ENCODE data around the gene ALG3.

ALG3 gene

GRCh38 chr3:184236636-184237035 lies 12.1 kb downstream of the ALG3 start:
- Histone ChIP-seq H3K27me3 (peaks cover 0 to 50% of the 10 kb centered on the region in 2 donors), H3K4me1 (peaks cover 0 to 6% (median 3%) of the 10 kb centered on the region in 4 donors), H3K36me3 (peaks cover 0 to 3% (median 0%) of the 10 kb centered on the region in 3 donors), H3K27ac (no peak overlapping the region), H3K4me3 (no peak overlapping the region), H3K9me3 (no peaks in the 10 kb centered on the region)
- intact Hi-C loops (cut with DNase I; ENCODE audit: low total_unique reads) = no loop called here
- DNase-seq = no peak
- TF ChIP-seq CTCF (IDR thresholded peaks at IDR 0.05) = no peak

- Histone ChIP-seq H3K4me1 (peaks cover 0 to 1% (median 0%) of the 10 kb centered on the region in 4 donors), H3K4me3 (no peak overlapping the region), H3K27ac (no peak overlapping the region), H3K27me3 (peaks cover 0 to 51% of the 10 kb centered on the region in 2 donors), H3K9me3 (no peaks in the 10 kb centered on the region), H3K36me3 (no peaks in the 10 kb centered on the region)
- TF ChIP-seq CTCF (IDR thresholded peaks at IDR 0.05) = no peak
- intact Hi-C loops (cut with DNase I; ENCODE audit: low total_unique reads) = no loop called here
- DNase-seq = no peak
Observed at GRCh38 chr3:184236033-184236410, 12.7 kb downstream of the ALG3 start.

- peaks cover 0 to 6% (median 5%) of the 10 kb centered on the region in 4 donors for H3K4me1 ChIP-seq
- no peak for DNase-seq
- intact Hi-C loops (cut with DNase I; ENCODE audit: low total_unique reads) = no loop called here
- H3K27me3 ChIP-seq = peaks cover 0 to 55% of the 10 kb centered on the region in 2 donors
- no peak overlapping the region for H3K4me3 ChIP-seq
- no peaks in the 10 kb centered on the region for H3K36me3 ChIP-seq
- no peaks in the 10 kb centered on the region for H3K9me3 ChIP-seq
- TF ChIP-seq CTCF (IDR thresholded peaks at IDR 0.05) = no peak
- H3K27ac ChIP-seq = no peak overlapping the region
Observed at GRCh38 chr3:184235381-184236032, 13.3 kb downstream of the ALG3 start.

GRCh38 chr3:184234671-184235380 lies 13.9 kb downstream of the ALG3 start:
- peaks cover 3 to 62% of the 10 kb centered on the region in 2 donors for H3K27me3 ChIP-seq
- no peak overlapping the region for H3K27ac ChIP-seq
- DNase-seq = no peak
- intact Hi-C loops (cut with DNase I; ENCODE audit: low total_unique reads) = no loop called here
- no peak overlapping the region for H3K4me3 ChIP-seq
- no peaks in the 10 kb centered on the region for H3K36me3 ChIP-seq
- peaks cover 0 to 13% (median 11%) of the 10 kb centered on the region in 4 donors for H3K4me1 ChIP-seq
- H3K9me3 ChIP-seq = no peaks in the 10 kb centered on the region
- TF ChIP-seq CTCF (IDR thresholded peaks at IDR 0.05) = no peak

GRCh38 chr3:184234224-184234623 lies 14.5 kb downstream of the ALG3 start:
- Histone ChIP-seq H3K27me3 (peaks cover 8 to 64% of the 10 kb centered on the region in 2 donors), H3K9me3 (no peaks in the 10 kb centered on the region), H3K4me3 (no peak overlapping the region), H3K36me3 (no peaks in the 10 kb centered on the region), H3K27ac (no peak overlapping the region), H3K4me1 (peaks cover 0 to 19% (median 17%) of the 10 kb centered on the region in 4 donors)
- intact Hi-C loops (cut with DNase I; ENCODE audit: low total_unique reads) = no loop called here
- TF ChIP-seq CTCF (IDR thresholded peaks at IDR 0.05) = no peak
- DNase-seq = no peak

Data from tibial artery (tissue), 4 donors.